Stimulated activated CD8-positive, alpha-beta memory T cell treated with anti-CD3 and anti-CD28 coated beads, Interleukin-7, amount 100 ng/mL, for 1 hour (primary cell): Measurements from ENCODE around the gene DPP10.

ENCODE experiments used
- DNase-seq, 2 donors: peaks; one replicate each; pipeline ENCODE4 v3.0.0-alpha.2; 2020; ENCODE audit warnings: low read depth in 2 of 2

Gene DPP10

DNA sequence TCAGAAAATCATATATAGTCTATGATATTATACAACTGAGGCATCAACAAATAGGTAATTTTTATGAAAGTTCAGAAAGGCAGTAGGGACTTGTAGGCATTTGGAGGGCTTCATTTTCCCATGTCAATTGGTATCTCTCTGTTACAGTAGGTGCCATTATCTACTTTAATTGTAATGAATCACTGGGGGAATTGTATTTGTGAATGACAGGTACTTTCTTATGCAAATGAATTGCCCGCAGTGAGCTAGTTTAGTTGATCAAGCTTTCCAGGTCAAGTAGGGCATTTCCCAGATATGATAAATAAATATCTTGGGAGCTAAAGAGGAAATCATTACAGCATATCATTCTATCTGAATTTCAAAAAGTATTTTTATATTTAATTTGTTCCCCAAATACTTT lies 1116.3 kb downstream of the DPP10 start:
- no peak for DNase-seq

DNA sequence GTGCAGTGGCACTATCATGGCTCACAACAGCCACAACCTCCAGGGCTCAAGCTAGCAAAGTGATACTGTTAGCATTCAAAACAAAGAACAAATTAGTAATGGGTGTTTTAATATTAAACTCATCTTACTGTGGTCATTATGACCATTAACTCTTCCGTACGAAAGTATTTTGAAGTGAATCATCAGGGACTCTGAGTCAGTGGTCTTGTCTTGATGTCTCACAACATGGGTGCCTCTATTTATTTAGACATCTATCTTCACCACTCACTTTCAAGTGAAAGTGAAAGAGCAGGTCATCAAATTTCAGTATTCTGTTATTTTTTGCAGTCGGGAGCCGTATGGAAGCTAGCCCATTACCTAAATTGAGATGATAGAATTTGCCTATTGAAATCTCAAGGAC lies 1118.2 kb downstream of the DPP10 start:
- no peak for DNase-seq

DNA sequence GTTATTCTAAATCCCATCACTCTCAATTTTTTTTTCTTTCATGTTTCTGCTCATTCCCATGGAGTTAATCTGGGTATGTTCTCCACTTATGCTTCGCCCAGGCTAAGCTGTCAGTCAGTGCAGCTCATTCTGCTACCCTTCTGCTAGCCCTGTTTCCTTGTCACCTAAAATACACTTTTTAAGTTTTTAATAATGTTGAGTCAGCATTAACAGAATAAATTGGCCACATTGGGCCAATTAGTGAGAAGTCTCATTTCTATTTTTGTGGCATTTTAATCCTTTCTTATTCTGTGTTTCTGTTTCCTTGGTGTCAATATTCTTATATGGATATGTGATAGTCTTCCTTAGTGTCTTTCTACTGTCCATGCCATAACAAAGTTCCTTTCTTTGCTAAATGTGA lies 1126.2 kb downstream of the DPP10 start:
- DNase-seq = no peak

DNA sequence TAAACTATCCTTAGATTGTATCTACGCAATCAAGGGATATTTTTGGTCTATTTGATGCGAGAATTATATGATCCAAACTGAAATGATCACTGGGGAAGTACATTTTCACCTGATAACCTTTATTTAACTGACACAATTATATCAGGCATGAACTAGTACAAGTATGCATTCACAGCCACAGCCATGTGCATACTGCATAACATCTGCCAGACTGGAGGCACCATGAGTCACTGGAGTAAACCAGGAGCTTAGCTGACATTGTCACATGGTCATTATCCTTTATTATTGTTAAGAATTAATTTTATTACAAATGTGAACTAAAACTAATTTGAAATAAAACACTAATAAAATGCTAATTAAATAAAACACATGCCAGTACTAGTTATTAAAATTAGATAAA lies 1127.1 kb downstream of the DPP10 start:
- DNase-seq = no peak

DNA sequence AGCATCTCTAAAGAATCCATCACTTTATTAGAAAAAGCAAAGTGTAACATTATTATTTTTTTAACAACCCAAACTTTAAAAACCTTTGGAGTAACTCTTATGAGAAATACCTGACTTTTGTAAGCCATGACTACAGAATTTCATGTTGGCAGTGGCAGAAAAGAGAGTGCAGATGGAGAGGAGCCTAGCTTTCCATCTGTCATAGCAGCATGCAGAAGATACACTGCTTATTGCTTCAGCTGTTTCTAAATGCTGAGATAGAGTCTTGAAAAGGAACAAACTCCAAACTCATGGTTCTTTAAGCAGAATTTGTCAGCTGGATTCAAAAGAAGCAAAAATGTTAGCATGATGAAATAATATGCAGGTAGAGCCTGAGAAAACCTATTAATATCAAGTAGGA lies 1130.3 kb downstream of the DPP10 start:
- no peak for DNase-seq

DNA sequence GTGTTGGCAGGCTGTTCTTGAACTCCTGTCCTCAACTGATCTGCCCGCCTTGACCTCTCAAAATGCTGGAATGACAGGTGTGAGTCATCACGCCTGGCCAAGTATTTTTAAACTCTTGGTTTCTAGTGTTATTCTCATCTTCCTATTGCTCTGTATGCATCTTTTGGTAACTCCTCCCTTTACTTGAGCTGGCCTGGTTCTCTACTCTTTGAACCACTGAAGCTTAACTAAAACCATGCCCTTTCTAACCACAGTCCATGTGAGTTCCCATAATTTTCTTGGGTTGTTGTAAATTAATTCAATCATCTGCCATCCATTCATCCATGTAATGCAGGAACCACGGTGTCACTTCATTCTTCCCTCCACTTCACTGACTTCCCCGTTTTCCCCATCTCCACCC lies 1131.3 kb downstream of the DPP10 start:
- DNase-seq = no peak

DNA sequence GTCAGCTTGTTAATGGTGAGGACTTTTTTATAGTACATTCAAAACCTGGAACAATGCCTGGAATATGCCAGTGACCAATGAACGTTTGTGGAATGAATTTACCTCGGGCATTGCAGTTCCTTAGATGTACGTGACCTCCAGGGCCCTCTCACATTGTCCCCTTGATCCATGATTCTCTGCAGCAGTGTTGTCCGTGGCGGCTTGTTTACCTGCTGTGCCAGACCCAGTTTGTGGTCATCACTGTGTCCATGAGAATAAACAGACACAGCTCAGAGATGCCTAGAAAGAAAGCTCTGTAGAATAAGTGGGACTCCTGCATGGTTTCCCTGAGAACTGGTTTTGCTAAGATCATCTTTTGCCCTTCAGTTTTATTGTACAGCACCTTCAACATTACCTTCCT lies 1132.2 kb downstream of the DPP10 start:
- no peak for DNase-seq

DNA sequence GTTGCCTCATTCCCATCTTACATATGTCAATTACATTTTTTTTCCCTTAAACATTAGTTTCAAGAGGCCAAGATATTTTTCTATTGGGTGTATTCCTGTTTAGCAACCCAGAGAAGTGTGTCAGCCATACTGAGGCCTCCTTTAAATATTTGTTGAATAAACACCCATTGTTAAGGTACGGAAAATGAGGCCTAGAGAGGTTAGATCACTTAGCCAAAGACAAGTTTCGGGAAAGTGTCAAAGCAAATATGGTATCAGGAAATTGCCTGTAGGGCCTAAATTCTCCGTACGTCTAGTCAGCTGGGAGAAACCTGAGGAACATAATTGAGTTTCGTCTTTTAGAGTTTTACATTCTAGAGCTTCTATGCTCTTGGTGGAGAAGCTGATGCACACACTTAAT lies 1138.3 kb downstream of the DPP10 start:
- DNase-seq = no peak

DNA sequence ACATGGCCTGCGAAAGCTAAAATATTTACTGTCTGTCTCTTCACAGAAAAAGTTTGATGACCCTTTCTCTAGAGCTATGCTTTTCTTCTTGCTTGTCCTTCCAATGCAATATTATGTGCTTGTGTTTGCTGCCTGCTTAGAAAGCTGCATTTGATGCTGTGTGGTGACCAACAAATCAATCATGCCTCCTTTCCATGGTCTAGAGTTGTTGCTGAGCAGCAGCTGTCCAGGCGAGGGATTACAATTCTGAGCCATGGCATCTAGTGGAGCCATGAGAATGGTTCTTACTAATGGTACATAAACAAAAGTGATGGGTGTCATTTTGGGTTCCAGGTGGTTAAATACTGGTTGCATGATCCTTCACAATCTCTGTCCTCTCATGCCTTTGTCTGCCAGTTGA lies 1142.1 kb downstream of the DPP10 start:
- no peak for DNase-seq

DNA sequence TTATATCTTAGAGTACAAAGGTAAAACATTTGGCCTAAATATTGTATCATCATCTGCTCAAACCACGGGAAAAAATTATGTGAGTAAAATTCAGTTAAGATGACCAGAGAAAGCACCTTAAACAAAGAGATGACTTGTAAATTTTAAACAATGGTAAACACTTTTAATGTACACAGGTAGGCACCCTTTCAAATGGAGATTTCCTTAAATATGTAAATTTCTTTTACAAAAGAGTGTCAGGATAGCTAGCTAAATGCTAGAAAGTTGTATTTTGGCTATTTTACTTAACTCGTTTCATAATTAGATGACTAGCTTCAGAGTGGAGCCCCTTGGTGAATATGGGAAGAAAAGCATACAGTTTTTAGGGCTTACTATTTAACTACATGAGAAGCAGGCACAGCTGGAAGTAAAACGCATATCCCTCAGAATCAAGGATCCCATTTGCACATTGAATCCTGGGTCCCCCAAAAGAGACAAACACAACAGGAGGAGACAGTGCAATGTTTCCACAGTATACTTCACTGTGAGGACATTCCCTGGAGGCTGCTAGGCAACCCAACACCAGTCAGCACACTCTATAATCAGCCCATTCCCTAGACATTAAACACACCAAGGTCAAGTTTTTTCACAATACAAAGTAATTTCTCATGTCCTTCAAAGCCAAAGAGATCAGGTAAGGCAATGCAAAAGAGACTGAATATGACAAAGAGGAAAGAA lies 1154.4 kb downstream of the DPP10 start:
- DNase-seq = no peak

DNA sequence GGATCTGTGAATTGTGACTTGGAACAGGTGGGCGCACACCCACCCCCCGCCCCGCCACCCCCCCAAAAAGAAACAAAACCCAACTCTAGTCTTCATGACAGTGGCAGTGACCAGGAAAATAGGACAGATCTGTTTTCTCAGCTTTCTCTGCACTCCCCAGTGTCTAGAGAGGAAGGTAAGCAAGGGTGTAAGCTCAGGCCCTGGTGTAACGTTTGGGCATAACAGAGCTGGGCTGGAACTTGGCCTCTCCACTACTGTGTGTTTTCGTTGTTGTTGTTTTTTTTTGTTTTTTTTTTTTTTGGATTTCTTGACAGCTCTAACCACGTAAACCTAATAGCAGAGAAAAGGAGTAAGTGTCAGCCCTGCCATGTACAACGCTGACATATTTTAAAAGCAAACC lies 1160.8 kb downstream of the DPP10 start:
- no peak for DNase-seq

DNA sequence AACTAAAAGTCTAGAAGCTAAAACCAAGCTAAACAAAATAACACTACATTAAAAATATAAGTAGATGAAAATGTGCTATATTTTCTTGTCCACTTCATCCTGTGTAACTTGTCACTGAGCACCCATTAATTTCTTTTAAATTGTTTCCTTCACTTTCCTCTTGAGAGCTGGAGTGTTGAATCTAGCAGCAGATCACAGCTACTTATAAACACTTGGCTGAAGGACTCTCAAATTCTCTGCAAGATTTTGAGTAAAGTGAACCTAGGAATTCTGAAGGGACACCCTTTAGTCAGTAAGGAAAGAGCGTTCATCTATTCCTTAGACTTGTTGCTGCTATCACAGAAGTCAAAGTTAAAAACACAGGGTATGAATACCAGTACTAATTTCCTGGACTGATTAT lies 1163.9 kb downstream of the DPP10 start:
- no peak for DNase-seq

DNA sequence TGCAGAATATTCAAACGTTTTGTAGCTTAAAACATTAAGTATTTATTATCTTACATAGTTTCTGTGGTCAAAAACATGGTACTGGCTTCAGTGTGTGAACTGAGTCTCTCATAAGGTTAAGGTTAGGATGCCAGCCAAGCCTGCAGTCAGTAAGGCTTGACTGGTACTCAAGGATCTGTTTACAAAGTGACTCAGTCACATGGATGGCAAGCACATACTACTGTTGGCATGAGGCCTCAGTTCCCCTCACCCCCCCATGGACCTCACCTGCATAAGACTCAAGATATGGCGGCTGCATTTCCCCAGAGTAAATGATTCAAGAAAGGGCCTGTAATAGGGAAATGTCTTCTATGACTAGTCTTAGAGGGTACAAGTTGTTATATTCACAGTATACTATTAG lies 1167.5 kb downstream of the DPP10 start:
- no peak for DNase-seq

DNA sequence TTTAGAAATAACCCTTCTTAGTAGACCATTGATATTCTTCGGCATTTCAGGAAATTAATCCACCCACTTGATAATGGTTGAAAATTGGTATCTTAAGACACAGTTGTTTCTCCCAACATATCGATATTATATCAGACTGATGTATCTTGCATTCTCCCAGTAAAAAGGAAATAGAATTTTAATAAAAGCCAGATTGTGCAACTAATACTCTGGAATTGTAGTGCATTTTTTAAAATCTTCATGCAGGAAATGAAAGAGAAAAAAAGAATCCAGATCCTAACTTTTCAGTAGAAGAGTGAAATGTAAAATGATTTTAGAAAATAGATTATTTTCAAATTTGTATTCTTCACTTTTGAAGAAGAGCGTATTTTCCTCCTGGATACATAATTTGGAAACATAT lies 1168.4 kb downstream of the DPP10 start:
- no peak for DNase-seq

DNA sequence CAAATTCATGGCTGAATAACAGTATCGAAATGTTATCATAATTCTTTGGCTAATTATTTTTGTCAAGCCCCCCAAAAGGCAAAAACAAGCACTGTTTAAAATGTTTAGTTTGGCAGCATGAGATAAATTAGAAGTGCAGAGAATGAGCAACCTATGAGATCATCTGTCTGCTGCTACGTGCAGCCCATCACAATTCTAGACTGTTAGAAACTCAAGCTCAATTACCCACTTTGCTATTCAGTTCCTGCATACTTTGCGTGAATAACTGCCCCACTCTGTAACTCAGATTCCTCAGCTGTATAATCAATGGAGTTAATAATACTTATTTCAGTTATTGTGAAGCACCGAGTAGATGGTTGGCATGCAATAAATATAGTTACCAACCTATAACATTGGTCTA lies 1181.9 kb downstream of the DPP10 start:
- no peak for DNase-seq

DNA sequence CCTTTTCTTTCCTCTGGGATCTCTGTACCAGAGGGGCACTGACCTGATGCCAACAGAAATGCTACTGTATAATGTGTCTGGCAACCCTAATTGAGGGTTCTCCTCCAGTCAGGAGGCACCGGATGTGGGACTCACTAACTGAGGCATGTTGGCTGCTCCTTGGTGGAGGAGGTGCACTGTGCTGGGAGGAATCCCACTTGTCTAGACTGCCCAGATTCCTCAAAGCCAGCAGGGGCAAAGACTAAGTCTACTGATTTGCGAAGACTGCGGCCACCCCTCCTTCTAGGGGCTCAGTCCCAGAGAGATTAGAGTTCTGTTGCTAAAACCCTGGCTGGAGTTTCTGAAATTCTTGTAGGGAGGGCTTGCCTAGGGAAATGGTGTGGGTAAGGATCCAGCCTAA lies 1192.1 kb downstream of the DPP10 start:
- no peak for DNase-seq

DNA sequence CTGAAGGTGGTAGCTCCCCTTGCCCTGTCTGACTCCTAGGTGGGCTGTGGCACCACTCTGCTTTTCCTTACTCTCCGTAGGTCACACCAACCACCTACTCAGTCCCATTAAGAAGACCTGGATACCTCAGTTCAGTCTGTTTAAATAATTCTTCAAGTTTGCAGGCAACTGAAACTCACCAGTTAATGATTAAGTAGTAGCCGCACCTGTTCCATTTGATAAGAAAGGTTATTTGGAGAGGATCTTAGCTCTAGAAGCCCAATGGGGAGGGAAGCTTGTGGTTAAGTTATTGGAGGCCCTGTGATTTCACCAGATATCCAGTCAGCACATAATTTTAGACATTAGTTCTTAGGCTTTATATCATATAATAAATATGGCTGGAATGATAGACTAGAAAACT lies 1193.0 kb downstream of the DPP10 start:
- DNase-seq = no peak

DNA sequence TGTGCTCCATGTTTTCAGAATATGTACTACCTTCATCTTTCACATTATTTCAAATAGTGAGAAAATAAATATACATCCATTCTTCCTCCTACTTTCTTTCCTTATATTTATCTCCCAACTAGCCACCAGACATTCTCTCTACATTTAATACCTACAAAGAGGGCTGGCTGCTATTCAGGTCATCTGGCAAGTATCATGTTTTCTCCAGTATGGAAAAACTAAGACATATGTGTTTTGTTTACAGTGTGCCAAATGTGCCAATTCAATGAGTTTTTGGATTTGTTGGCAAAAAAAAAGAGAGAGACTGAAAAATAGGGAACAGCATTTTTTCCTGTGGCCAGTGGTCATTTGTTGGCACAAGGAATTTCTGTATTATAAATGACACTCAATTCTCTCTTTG lies 1207.3 kb downstream of the DPP10 start:
- DNase-seq = no peak

DNA sequence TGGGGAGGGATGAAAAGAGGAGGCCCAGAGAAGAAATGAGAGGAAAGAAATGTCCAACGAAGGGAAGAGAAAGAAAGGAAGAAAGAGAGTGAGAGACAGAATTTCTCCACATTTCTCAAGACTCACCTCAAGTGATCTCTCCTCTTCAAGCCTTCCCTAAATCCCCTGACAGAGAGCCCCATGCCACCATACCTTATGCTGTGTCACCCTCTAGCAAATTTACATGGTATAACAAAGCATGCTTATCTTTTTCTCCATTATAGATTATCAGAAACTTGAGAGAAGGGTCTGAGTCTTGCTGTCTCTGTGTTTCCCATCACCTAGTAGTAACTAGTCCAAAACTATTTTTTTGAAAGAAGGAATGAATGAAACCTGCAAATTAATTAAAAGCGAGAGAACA lies 1208.4 kb downstream of the DPP10 start:
- DNase-seq = no peak

DNA sequence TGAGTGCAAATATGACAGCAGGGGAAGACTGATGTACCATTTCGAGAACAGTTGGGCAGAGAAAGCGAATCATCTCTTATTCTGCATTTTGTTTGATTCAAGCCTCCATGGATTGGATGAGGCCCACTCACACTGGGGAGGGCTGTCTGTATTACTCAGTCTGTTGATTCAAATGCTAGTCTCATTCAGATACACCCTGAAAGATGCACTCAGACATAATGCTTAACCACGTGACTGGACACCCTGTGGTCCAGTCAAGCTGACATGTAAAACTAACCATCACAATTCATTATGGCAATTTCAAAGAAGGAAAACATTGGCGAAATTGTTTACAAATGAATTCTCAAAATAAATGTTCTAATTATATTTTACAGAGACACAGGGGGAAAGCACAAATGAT lies 1210.2 kb downstream of the DPP10 start:
- DNase-seq = no peak

DNA sequence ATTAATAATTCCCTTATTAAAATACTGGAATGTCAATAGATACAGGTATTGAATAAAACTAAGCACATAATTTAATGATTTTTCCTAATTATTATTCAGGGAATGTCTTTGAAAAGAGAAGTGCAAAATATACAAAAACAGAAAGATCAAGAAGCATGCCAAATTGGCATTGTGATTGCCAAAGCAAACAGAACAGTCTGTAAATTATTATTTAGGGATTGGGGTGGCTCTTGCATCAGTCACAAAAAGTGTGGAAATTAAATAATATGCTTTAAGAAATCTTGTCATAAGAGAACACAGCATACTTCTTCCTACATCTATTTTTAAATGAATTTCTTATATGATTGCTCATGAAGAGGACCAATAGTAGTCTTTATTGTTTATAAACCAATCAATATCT lies 1211.9 kb downstream of the DPP10 start:
- no peak for DNase-seq

DNA sequence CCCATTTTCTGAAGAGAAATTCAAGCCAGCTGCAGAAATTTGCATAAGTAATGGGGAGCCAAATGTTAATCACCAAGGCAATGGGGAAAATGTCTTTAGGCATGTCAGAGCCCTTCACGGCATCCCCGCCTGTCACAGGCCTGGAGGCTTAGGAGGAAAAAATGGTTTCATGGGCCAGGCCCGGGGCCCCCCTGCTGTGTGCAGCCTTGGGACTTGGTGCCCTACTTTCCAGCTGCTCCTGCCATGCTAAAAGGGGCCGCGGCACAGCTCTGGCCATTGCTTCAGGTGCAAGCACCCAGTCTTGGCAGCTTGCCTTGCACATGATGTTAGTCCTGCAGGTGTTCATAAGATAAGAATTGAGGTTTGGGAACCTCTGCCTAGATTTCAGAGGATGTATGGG lies 1235.7 kb downstream of the DPP10 start:
- DNase-seq = no peak

DNA sequence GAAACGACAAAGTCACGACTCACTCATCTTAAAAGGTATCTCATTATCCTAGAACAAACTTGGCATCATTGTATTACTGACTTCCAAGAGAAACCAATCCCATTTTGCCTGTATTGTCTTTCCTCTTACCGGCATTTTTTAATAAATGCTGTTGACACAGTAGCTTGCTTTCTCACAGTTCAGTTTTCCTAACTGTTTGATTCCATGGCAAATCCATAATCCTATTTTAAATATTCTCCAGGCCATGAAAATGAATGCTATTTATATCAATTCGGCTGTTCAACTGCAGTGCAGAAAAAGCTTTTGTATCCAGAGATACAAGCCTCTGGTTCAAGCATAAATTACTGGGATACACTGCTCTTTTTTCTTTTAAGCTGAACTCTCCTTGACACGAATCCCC lies 1241.9 kb downstream of the DPP10 start:
- DNase-seq = no peak

DNA sequence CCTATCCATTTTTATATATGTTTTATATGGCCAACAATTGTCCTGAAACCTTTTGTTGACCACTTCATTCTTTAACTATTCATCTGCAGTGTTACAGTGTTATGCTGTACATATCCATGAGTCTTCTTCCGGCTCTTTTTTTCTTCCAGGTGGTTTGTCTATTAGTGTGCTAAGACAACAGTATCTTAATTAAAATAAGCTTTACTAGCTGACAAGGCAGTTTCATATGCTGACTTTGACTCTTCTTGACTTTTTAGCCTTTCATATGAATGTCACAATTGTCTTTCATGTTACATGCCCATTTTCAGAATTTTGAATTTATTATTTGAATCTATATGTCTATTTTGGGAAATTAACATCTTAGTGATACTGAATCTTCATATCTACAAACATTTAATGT lies 1249.0 kb downstream of the DPP10 start:
- no peak for DNase-seq

DNA sequence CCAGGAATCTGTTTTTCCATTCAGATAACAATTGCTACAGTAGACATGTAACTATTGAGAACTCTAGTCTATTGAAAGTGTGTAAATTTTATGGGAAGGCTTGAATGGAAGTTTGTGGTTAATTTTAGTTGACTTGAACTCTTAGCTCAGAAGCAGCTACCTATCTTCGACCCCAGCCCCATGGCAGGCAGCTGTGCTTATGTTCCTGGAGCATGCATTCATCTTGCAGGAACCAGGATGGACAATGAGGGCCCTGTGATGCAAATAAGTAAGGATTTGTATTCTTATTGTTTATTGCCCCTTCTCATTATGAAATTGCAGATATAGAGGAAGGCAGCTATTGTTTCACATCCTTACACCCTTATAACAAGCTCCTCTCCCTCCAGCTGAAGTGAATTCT lies 1252.2 kb downstream of the DPP10 start:
- no peak for DNase-seq
